Measurements from ENCODE around the gene AGMAT. TPM values are rescaled to one million over a fixed set of nuclear protein-coding genes. Genes with fewer than 3 reads are reported as not detected.

The AGMAT gene
- total RNA-seq, 4 donors from 2014 or later: 0.85 to 2.6 (median 2.0) TPM

DNA sequence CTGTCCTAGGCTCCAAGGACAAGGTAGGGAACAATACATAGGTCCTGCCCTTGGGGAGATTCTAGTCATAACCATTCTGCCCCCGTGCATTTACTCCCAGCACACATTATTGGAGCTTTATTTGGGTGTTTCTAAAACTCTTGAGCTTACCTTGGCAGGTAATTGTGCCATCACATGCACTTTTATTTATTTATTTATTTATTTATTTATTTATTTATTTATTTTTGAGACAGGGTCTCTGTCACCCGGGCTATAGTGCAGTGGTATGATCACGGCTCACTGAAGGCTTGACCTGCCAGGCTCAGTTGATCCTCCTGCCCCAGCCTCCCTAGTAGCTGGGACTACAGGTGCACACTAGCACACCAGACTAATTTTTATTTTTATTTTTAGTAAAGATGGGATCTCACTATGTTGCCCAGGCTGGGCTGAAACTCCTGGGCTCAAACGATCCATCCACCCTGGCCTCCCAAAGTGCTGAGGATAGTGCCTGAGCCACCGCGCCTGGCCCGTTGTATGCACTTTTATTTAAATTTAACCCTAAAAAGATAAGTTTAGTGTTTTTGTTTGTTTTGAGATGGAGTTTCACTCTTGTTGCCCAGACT, 9.2 kb downstream of the AGMAT start:
- no peak for TF ChIP-seq POLR2A (IDR thresholded peaks at IDR 0.05)
- TF ChIP-seq, protein P1, sequence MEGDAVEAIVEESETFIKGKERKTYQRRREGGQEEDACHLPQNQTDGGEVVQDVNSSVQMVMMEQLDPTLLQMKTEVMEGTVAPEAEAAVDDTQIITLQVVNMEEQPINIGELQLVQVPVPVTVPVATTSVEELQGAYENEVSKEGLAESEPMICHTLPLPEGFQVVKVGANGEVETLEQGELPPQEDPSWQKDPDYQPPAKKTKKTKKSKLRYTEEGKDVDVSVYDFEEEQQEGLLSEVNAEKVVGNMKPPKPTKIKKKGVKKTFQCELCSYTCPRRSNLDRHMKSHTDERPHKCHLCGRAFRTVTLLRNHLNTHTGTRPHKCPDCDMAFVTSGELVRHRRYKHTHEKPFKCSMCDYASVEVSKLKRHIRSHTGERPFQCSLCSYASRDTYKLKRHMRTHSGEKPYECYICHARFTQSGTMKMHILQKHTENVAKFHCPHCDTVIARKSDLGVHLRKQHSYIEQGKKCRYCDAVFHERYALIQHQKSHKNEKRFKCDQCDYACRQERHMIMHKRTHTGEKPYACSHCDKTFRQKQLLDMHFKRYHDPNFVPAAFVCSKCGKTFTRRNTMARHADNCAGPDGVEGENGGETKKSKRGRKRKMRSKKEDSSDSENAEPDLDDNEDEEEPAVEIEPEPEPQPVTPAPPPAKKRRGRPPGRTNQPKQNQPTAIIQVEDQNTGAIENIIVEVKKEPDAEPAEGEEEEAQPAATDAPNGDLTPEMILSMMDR (IDR thresholded peaks at IDR 0.05 in 4 of 5, conservative IDR thresholded peaks at IDR 0.05 in 1 of 5): no peak
- no peaks in the 10 kb centered on the region for H3K9me3 ChIP-seq
- in situ Hi-C loops (cut with MboI; ENCODE audit: low sequenced_read_pairs in 4 of 4) (loop anchor here in 1 of 4 donors (25.0 kb wide), 1 partner anchor 162 kb away; the partner anchor contains the start of genes SLC25A34 and TMEM82), intact Hi-C loops (cut with DNase I; ENCODE audit: low total_unique reads) (loop anchor here (5.0 kb wide), 1 partner anchor 162 kb away; the partner anchor contains the start of gene SLC25A34)
- H3K27ac ChIP-seq: peak overlapping the region; percentile 58 to 95 (median 82)
- H3K36me3 ChIP-seq: peaks cover 0 to 5% of the 10 kb centered on the region in 2 donors
- peaks cover 28 to 33% of the 10 kb centered on the region in 2 donors for H3K4me1 ChIP-seq
- DNase-seq: no peak
- ATAC-seq: no peak
- H3K27me3 ChIP-seq: no peaks in the 10 kb centered on the region
- H3K4me3 ChIP-seq: no peak overlapping the region

DNA sequence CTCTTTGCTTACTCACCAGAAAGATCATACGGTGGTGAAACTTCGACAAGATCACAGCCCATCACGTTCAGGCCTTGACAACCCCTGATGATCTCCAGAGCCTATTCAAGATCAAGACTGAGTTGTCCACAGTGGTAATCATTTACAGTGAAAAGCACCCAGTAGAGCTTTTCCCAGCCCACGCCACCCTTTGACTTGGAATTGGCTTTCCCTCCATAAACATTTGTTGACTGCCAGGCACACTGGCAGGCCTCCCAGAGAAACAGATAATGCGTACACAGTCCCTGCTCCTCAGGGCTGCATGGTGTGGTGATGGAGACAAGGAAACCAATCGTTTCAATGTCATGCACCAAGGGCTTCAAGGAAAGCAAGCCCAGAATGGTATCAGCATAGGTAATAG, 10.1 kb downstream of the AGMAT start:
- Histone ChIP-seq H3K36me3 (peaks cover 0 to 11% of the 10 kb centered on the region in 2 donors), H3K27ac (peak overlapping the region; percentile 58 to 95 (median 82)), H3K9me3 (no peaks in the 10 kb centered on the region), H3K4me1 (peaks cover 28 to 31% of the 10 kb centered on the region in 2 donors), H3K4me3 (no peak overlapping the region), H3K27me3 (no peaks in the 10 kb centered on the region)
- intact Hi-C loops (cut with DNase I; ENCODE audit: low total_unique reads) (loop anchor here (5.0 kb wide), 1 partner anchor 163 kb away; the partner anchor contains the start of gene SLC25A34), in situ Hi-C loops (cut with MboI; ENCODE audit: low sequenced_read_pairs in 4 of 4) (loop anchor here in 1 of 4 donors (25.0 kb wide), 1 partner anchor 163 kb away; the partner anchor contains the start of genes SLC25A34 and TMEM82)
- peak in 1 of 2 donors; percentile 34 for ATAC-seq
- TF ChIP-seq, protein P1 (IDR thresholded peaks at IDR 0.05 in 4 of 5, conservative IDR thresholded peaks at IDR 0.05 in 1 of 5): no peak
- no peak for TF ChIP-seq POLR2A (IDR thresholded peaks at IDR 0.05)
- DNase-seq: peak in 1 of 2 donors; percentile 21

DNA sequence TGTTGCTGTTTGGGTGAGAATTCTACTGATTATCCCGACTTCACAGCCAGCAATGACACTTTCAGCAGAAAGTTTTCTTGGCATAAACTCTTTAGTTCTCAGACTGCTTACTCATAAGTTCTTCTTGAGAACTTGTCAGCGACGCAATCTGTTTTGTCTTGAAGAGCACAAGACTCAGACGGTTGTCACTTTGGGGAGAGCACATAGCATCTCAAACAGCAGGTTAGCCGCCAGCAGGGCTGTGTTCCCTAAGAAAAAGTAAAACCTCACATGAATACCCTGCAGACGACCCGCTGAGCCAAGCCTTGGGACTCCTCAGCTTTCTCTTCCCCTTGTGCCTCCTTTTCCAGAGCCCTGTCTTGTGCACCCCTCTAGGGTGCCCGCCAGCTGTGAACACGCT, 11.4 kb downstream of the AGMAT start:
- in situ Hi-C loops (cut with MboI; ENCODE audit: low sequenced_read_pairs in 4 of 4): no loop called here

DNA sequence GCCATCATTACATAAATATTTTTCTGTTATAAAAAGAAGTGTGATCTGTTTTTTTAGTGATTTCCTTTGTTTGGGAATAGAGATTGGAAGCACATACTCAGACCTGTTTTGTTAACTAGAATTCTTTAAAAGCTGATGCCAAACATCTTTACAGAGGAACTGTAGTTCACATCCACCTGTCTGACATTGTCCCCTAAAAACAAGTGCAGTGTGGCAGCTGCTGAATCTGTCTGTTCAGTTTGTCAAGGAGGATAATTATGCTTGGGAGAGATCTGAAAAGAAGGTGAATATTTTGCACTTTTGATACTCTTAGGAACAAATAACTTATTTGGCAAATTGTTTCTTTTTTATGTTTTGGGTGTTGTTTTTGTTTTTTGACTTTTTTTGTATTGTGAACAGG, 13.6 kb downstream of the AGMAT start:
- in situ Hi-C loops (cut with MboI; ENCODE audit: low sequenced_read_pairs in 4 of 4): no loop called here
- H3K4me1 ChIP-seq: peaks cover 12 to 17% of the 10 kb centered on the region in 2 donors
- ATAC-seq (no peak), DNase-seq (no peak)
- no peaks in the 10 kb centered on the region for H3K9me3 ChIP-seq
- peaks cover 0 to 40% of the 10 kb centered on the region in 2 donors for H3K36me3 ChIP-seq
- TF ChIP-seq, protein P1 (IDR thresholded peaks at IDR 0.05 in 4 of 5, conservative IDR thresholded peaks at IDR 0.05 in 1 of 5): no peak
- no peak for TF ChIP-seq POLR2A (IDR thresholded peaks at IDR 0.05)
- peak overlapping the region; percentile 16 to 95 (median 82) for H3K27ac ChIP-seq
- no peak overlapping the region for H3K4me3 ChIP-seq
- intact Hi-C loops (cut with DNase I; ENCODE audit: low total_unique reads): no loop called here
- H3K27me3 ChIP-seq: no peaks in the 10 kb centered on the region

More for the DNA sequence above, 11.4 kb downstream of the AGMAT start:
- peaks cover 0 to 18% of the 10 kb centered on the region in 2 donors for H3K36me3 ChIP-seq
- peak overlapping the region; percentile 18 to 95 (median 82) for H3K27ac ChIP-seq
- H3K4me3 ChIP-seq: no peak overlapping the region
- peaks cover 18 to 20% of the 10 kb centered on the region in 2 donors for H3K4me1 ChIP-seq
- H3K27me3 ChIP-seq: no peaks in the 10 kb centered on the region
- TF ChIP-seq, protein P1 (IDR thresholded peaks at IDR 0.05 in 4 of 5, conservative IDR thresholded peaks at IDR 0.05 in 1 of 5): no peak
- no peak for TF ChIP-seq POLR2A (IDR thresholded peaks at IDR 0.05)
- ATAC-seq (peak in 1 of 2 donors; percentile 53), DNase-seq (no peak)
- no peaks in the 10 kb centered on the region for H3K9me3 ChIP-seq
- intact Hi-C loops (cut with DNase I; ENCODE audit: low total_unique reads): no loop called here
